ENCODE results near the gene BOLA3. TPM values are rescaled to one million over a fixed set of nuclear protein-coding genes. Genes with fewer than 3 reads are reported as not detected.

The BOLA3 gene
- polyA plus RNA-seq, 1 donor from 2014 or later = 89.1 TPM

DNA sequence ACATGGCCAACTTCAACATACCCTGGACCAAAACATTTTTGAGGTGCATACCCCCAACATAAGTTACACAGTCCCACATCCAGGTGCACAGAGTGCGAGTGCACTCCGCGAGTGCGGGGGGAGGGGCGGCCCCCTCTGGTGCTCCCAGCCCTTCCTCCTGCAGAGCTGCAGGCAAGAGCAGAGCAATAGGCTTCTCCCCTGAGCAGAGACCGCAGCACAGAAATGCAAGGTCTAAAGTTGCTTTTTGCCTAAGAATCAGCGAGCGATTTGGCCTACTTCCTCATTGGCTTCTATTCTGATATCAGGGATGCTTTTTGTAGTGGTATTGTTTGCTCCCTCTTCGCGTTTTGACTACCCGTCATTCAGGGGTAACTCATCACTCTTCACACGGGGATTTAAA, 40.6 kb downstream of the BOLA3 start:
- H3K36me3 ChIP-seq (ENCODE audit: insufficient read depth, low read length) = peaks cover 6% of the 10 kb centered on the region
- H3K9me3 ChIP-seq (ENCODE audit: low read length) = no peaks in the 10 kb centered on the region
- no peaks in the 10 kb centered on the region for H3K27me3 ChIP-seq (ENCODE audit: insufficient read depth, low read depth, low read length)
- H3F3A ChIP-seq (ENCODE audit: insufficient read depth, low read length, poor library complexity, severe bottlenecking) = no peaks in the 10 kb centered on the region
- H3K4me2 ChIP-seq (ENCODE audit: low read length) = no peak overlapping the region
- no peak overlapping the region for H3K4me3 ChIP-seq (ENCODE audit: low read length)
- H3K27ac ChIP-seq (ENCODE audit: low read length) = no peak overlapping the region
- H2AFZ ChIP-seq (ENCODE audit: low read depth, low read length) = no peak overlapping the region
- H3K9ac ChIP-seq (ENCODE audit: low read length) = no peak overlapping the region
- no peaks in the 10 kb centered on the region for H4K20me1 ChIP-seq (ENCODE audit: insufficient read depth)
- no peaks in the 10 kb centered on the region for H3K9me2 ChIP-seq (ENCODE audit: insufficient read depth, low read length)
- no peaks in the 10 kb centered on the region for H3K79me2 ChIP-seq (replicated peaks; ENCODE audit: insufficient read depth, low read length)
- no peak for TF ChIP-seq EZH2 (IDR thresholded peaks at IDR 0.05; ENCODE audit: borderline replicate concordance, insufficient read depth, low read length, poor library complexity, severe bottlenecking)
- no peak for TF ChIP-seq EP300 (conservative IDR thresholded peaks at IDR 0.05; ENCODE audit: poor library complexity, severe bottlenecking)
- no peak for TF ChIP-seq POLR2AphosphoS5 (IDR thresholded peaks at IDR 0.05)
- TF ChIP-seq, protein P1, sequence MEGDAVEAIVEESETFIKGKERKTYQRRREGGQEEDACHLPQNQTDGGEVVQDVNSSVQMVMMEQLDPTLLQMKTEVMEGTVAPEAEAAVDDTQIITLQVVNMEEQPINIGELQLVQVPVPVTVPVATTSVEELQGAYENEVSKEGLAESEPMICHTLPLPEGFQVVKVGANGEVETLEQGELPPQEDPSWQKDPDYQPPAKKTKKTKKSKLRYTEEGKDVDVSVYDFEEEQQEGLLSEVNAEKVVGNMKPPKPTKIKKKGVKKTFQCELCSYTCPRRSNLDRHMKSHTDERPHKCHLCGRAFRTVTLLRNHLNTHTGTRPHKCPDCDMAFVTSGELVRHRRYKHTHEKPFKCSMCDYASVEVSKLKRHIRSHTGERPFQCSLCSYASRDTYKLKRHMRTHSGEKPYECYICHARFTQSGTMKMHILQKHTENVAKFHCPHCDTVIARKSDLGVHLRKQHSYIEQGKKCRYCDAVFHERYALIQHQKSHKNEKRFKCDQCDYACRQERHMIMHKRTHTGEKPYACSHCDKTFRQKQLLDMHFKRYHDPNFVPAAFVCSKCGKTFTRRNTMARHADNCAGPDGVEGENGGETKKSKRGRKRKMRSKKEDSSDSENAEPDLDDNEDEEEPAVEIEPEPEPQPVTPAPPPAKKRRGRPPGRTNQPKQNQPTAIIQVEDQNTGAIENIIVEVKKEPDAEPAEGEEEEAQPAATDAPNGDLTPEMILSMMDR (IDR thresholded peaks at IDR 0.05; ENCODE audit: poor library complexity, severe bottlenecking) = no peak
- no peak for TF ChIP-seq SMC3 (conservative IDR thresholded peaks at IDR 0.05; ENCODE audit: poor library complexity)
- no peak for TF ChIP-seq MXI1 (conservative IDR thresholded peaks at IDR 0.05; ENCODE audit: poor library complexity, severe bottlenecking)

DNA sequence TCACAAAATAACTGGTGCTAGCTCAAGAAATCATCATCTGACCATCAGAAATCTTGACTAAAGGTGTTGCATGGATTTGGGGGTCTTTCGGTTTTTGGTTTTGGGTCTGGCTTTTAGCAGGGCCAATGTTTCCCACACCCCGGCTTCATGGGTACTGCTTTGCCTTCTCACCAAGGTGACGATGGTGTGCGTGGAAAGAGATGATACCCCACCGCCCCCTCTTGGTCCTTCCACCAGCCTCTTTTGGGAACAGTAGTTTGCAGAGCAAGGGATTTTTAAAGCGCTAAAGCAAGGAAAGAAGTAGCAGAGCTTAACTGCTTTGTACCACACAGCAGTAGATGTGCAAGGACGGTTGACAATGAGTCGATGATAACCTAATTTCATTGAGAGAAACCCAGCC, 42.3 kb downstream of the BOLA3 start:
- H3K9ac ChIP-seq (ENCODE audit: low read length) = no peak overlapping the region
- H3K9me3 ChIP-seq (ENCODE audit: low read length) = no peaks in the 10 kb centered on the region
- H3F3A ChIP-seq (ENCODE audit: insufficient read depth, low read length, poor library complexity, severe bottlenecking) = no peaks in the 10 kb centered on the region
- no peak overlapping the region for H3K27ac ChIP-seq (ENCODE audit: low read length)
- H4K20me1 ChIP-seq (ENCODE audit: insufficient read depth) = no peaks in the 10 kb centered on the region
- H3K4me2 ChIP-seq (ENCODE audit: low read length) = no peak overlapping the region
- peaks cover 6% of the 10 kb centered on the region for H3K36me3 ChIP-seq (ENCODE audit: insufficient read depth, low read length)
- no peaks in the 10 kb centered on the region for H3K27me3 ChIP-seq (ENCODE audit: insufficient read depth, low read depth, low read length)
- no peak overlapping the region for H3K4me3 ChIP-seq (ENCODE audit: low read length)
- H3K9me2 ChIP-seq (ENCODE audit: insufficient read depth, low read length) = no peaks in the 10 kb centered on the region
- no peak overlapping the region for H2AFZ ChIP-seq (ENCODE audit: low read depth, low read length)
- no peaks in the 10 kb centered on the region for H3K79me2 ChIP-seq (replicated peaks; ENCODE audit: insufficient read depth, low read length)
- TF ChIP-seq SMC3 (conservative IDR thresholded peaks at IDR 0.05; ENCODE audit: poor library complexity) = no peak

DNA sequence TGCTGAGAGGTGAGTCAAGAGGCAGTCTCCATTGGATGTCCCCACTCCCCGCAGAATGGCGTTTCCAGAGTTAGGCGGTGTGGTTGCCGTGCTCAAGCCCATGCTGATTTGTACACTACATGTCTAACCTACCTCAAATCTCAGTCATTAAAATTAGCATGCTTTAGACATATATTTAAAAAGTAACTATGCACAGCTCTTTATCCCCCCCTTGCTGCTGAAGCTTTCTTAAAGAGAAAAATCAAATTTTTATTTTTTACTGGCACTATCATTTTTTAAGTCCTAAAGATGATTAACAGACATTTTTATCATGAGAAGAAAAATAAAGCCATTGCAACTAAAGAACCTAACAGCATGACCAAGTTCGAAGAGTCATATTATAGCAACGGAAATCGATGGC, 42.9 kb downstream of the BOLA3 start:
- Histone ChIP-seq H3F3A (ENCODE audit: insufficient read depth, low read length, poor library complexity, severe bottlenecking) (no peaks in the 10 kb centered on the region), H3K27ac (ENCODE audit: low read length) (no peak overlapping the region), H3K9me3 (ENCODE audit: low read length) (no peaks in the 10 kb centered on the region), H2AFZ (ENCODE audit: low read depth, low read length) (no peak overlapping the region), H3K27me3 (ENCODE audit: insufficient read depth, low read depth, low read length) (no peaks in the 10 kb centered on the region), H3K9ac (ENCODE audit: low read length) (no peak overlapping the region), H4K20me1 (ENCODE audit: insufficient read depth) (no peaks in the 10 kb centered on the region), H3K4me3 (ENCODE audit: low read length) (no peak overlapping the region), H3K9me2 (ENCODE audit: insufficient read depth, low read length) (no peaks in the 10 kb centered on the region), H3K79me2 (replicated peaks; ENCODE audit: insufficient read depth, low read length) (no peaks in the 10 kb centered on the region), H3K36me3 (ENCODE audit: insufficient read depth, low read length) (peaks cover 6% of the 10 kb centered on the region), H3K4me2 (ENCODE audit: low read length) (no peak overlapping the region)
- no peak for TF ChIP-seq SMC3 (conservative IDR thresholded peaks at IDR 0.05; ENCODE audit: poor library complexity)
- TF ChIP-seq MXI1 (conservative IDR thresholded peaks at IDR 0.05; ENCODE audit: poor library complexity, severe bottlenecking) = no peak
- no peak for TF ChIP-seq EZH2 (IDR thresholded peaks at IDR 0.05; ENCODE audit: borderline replicate concordance, insufficient read depth, low read length, poor library complexity, severe bottlenecking)
- TF ChIP-seq, protein P2, sequence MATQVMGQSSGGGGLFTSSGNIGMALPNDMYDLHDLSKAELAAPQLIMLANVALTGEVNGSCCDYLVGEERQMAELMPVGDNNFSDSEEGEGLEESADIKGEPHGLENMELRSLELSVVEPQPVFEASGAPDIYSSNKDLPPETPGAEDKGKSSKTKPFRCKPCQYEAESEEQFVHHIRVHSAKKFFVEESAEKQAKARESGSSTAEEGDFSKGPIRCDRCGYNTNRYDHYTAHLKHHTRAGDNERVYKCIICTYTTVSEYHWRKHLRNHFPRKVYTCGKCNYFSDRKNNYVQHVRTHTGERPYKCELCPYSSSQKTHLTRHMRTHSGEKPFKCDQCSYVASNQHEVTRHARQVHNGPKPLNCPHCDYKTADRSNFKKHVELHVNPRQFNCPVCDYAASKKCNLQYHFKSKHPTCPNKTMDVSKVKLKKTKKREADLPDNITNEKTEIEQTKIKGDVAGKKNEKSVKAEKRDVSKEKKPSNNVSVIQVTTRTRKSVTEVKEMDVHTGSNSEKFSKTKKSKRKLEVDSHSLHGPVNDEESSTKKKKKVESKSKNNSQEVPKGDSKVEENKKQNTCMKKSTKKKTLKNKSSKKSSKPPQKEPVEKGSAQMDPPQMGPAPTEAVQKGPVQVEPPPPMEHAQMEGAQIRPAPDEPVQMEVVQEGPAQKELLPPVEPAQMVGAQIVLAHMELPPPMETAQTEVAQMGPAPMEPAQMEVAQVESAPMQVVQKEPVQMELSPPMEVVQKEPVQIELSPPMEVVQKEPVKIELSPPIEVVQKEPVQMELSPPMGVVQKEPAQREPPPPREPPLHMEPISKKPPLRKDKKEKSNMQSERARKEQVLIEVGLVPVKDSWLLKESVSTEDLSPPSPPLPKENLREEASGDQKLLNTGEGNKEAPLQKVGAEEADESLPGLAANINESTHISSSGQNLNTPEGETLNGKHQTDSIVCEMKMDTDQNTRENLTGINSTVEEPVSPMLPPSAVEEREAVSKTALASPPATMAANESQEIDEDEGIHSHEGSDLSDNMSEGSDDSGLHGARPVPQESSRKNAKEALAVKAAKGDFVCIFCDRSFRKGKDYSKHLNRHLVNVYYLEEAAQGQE (IDR thresholded peaks at IDR 0.05; ENCODE audit: borderline replicate concordance) = no peak
- no peak for TF ChIP-seq POLR2AphosphoS5 (IDR thresholded peaks at IDR 0.05)
- TF ChIP-seq, protein P1 (IDR thresholded peaks at IDR 0.05; ENCODE audit: poor library complexity, severe bottlenecking) = no peak
- no peak for TF ChIP-seq RAD21 (conservative IDR thresholded peaks at IDR 0.05)
- TF ChIP-seq TAF1 (IDR thresholded peaks at IDR 0.05; ENCODE audit: low read depth) = no peak
- no peak for TF ChIP-seq EP300 (conservative IDR thresholded peaks at IDR 0.05; ENCODE audit: poor library complexity, severe bottlenecking)
